Dendritic cell treated with granulocyte-macrophage colony-stimulating factor and Interleukin-4, amounts not matched to agents 40 ng/mL and 50 ng/mL, for 4 days (primary cell): ENCODE measurements around the gene SFTA2.
"Not testable (repeated sequence)": the region's sequence is repeated elsewhere in the genome, so short reads cannot be mapped to it uniquely, and the experiment has no call there.

Source experiments
- H3K27ac Mint-ChIP-seq: one replicate; pipeline ENCODE4 v1.8.0; 2022; ENCODE audit warnings: mild to moderate bottlenecking, mixed read lengths
- H3K27me3 Mint-ChIP-seq: one replicate; pipeline ENCODE4 v1.8.0; 2022; ENCODE audit warnings: mild to moderate bottlenecking, mixed read lengths
- H3K36me3 Mint-ChIP-seq: one replicate; pipeline ENCODE4 v1.8.0; 2022; ENCODE audit warnings: low read depth, mixed read lengths
- H3K4me1 Mint-ChIP-seq: one replicate; pipeline ENCODE4 v1.8.0; 2022; ENCODE audit warnings: low read depth, mixed read lengths
- H3K4me3 Mint-ChIP-seq: one replicate; pipeline ENCODE4 v1.8.0; 2022; ENCODE audit warnings: mild to moderate bottlenecking, moderate library complexity, mixed read lengths
- H3K9me3 Mint-ChIP-seq: one replicate; pipeline ENCODE4 v1.8.0; 2022; ENCODE audit warnings: mixed read lengths
- intact Hi-C: fragments of 100-400 bp; cut with micrococcal nuclease; formaldehyde crosslinking; loops from one replicate; pipeline ENCODE4 v1.15.0; 2022

The SFTA2 gene

DNA sequence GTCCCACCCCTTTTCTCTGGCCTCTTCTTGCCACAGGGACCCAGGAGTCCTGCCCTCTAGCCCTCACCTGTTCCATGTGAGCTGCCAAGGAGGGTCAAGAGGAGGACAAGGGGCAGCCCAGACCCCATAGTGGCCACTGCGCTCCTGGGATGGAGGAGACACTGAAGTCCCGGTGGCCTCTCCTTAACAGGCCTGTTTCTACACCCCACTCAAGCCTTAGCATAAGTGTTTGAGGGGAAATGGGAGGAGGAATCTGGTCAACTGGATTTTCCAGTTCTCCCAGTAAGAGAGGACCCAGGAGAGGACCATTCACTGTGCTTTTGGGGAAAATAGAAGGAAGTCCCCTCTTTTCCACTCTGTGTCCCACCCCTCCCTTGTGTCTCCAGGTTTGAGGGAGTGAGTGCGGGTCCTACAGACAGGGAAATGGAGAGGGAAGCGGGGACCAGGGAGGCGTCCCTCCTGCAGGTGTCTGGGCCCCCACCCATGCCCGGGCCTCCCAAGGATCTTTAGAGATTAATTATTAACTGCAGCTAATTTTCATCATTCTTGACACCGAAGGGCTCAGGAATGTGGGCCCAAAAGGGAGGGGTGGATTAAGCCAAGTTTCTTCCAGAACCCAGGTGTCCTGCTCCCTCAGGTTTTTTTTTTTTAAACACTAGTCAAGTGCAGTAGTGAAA is at the start of gene SFTA2:
TSS of gene SFTA2 (minus strand) at position 202 of the 677 bp plus-strand sequence. CDS start at position 128, 74 bp downstream.
- intact Hi-C loops: no loop called here
- H3K4me3 Mint-ChIP-seq: no peak within 1 kb of the TSS
- peaks cover 8% of the 10 kb centered on the region for H3K36me3 Mint-ChIP-seq
- peaks cover 28% of the 10 kb centered on the region for H3K4me1 Mint-ChIP-seq
- H3K27me3 Mint-ChIP-seq: peaks cover 17% of the 10 kb centered on the region
- H3K27ac Mint-ChIP-seq: peak within 1 kb of the TSS; percentile 50
- H3K9me3 Mint-ChIP-seq: peaks cover 9% of the 10 kb centered on the region

DNA sequence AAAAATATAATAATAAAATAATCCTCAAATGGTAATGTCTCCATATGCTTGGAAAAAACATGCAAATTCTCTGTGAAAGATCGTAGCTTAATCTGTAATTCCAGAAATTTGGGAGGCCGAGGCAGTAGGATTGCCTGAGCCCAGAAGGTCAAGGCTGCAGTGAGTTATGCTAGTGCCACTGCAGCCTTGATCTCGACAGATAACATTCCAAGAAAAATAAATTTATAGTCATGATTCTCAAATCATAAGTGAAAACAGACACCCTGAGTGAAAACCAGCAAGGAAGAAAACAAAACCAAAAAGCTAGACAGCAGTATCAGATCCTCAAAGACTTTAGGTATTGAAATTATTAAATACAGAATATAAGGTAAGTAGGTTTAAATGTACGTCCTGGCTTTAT is 47.7 kb upstream of the SFTA2 start:
- intact Hi-C loops: no loop called here
- H3K4me1 Mint-ChIP-seq: peaks cover 9% of the 10 kb centered on the region

DNA sequence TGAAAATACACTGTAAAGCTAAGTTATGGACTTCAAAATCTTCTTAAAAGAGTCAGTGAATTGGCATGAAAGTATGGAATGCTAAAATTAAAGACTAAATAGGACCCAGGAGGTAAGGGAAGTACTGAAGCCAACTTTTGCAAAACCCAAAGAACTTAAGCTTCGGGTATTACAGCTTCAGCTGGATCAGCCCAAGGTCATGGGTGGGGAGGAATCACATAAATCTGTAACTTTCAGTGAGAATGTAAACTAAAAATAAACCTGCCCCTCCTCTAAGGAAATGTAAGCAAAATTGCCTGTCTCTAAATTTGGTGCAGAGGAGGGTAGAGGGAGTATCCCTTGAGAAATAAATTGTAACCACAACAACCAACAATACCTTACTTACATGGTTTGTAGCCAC is 47.2 kb upstream of the SFTA2 start:
- Mint-ChIP-seq H3K27ac (no peak overlapping the region), H3K4me3 (no peak overlapping the region), H3K4me1 (peaks cover 11% of the 10 kb centered on the region), H3K36me3 (no peaks in the 10 kb centered on the region), H3K9me3 (no peaks in the 10 kb centered on the region), H3K27me3 (peaks cover 51% of the 10 kb centered on the region)
- intact Hi-C loops: no loop called here

More for the DNA sequence above, 47.7 kb upstream of the SFTA2 start:
- no peak overlapping the region for H3K4me3 Mint-ChIP-seq
- H3K36me3 Mint-ChIP-seq: no peaks in the 10 kb centered on the region
- no peak overlapping the region for H3K27ac Mint-ChIP-seq
- H3K9me3 Mint-ChIP-seq: no peaks in the 10 kb centered on the region
- peaks cover 51% of the 10 kb centered on the region for H3K27me3 Mint-ChIP-seq

DNA sequence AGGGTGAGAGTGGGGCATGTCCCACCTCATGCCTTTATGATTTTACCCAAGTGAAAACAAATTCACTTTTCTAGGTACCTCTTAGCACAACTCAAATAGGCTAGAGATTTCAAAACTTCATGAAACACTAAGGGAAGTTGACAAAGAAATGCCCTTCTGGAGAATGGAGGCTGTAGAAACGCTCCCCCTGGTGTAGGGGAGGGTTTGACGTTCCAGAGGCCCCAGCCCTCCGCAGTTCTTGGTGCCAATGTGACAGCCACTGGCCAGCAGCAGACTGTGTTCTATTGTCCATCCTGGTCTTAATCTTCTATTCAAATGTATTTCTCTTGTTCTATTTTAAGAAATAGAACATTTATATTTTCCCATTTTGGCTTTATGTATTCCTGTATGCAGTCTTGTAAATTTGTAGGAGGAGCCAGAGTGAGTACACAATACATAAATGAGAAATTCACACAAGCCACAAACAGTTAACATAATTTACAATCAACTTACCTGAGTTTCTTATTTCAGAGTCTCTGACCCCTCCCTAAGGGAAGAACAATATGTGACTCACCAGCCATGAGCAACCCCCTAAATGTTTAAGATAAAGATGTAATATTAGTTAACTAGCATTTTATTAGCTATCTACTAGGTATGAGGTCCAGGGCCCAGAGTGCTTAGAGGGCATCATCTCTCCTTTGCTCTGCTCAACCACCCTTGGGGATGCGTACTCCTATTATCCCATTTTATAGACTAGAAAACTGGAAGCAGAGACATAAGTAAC is 42.7 kb upstream of the SFTA2 start:
- Mint-ChIP-seq H3K9me3 (no peaks in the 10 kb centered on the region), H3K4me3 (no peak overlapping the region), H3K27ac (no peak overlapping the region), H3K4me1 (peaks cover 10% of the 10 kb centered on the region), H3K36me3 (no peaks in the 10 kb centered on the region), H3K27me3 (peaks cover 47% of the 10 kb centered on the region)
- intact Hi-C loops: no loop called here

DNA sequence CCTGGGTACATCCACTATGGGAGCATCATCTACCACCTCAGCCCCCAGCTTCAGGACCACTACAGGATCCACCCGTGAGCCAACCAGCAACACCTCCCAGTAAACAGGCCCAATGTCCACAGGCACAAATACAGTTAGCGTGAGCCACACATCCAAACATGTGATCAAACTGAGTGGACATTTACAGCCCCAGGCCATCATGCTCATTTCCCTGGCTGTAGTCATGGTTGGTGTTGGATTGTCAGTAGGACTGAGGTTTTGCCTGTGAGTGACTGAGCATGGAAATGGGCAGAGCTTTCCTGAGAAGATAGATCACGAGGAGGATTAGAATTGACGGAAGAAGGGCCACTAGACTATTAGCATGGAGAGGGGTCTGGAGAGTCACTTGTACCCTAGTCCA is 40.8 kb upstream of the SFTA2 start:
- Mint-ChIP-seq H3K4me3 (no peak overlapping the region), H3K4me1 (peaks cover 18% of the 10 kb centered on the region), H3K9me3 (no peaks in the 10 kb centered on the region)

DNA sequence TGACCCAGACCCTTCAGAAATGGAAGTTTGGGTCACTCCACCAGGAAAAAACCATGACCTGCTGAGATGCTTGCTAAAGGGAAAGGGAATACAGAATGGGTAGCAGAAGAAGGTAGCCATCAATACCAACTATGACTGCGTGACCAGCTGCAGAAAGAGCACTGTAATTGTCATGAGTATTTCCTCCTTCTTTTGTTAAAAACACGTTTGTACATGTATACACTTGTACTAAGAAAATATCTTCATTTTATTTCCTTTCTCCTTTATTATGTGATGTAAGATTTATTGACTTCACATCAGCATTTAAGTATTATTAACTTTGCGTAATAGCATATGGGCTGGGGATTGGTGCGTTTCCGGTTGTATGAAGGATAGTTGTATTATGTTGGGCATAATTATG is 39.0 kb upstream of the SFTA2 start:
- peaks cover 29% of the 10 kb centered on the region for H3K27me3 Mint-ChIP-seq
- no peak overlapping the region for H3K4me3 Mint-ChIP-seq
- H3K36me3 Mint-ChIP-seq: no peaks in the 10 kb centered on the region
- no peak overlapping the region for H3K27ac Mint-ChIP-seq
- H3K9me3 Mint-ChIP-seq: no peaks in the 10 kb centered on the region
- H3K4me1 Mint-ChIP-seq: peaks cover 18% of the 10 kb centered on the region
- intact Hi-C loops: no loop called here

More for the DNA sequence above, 40.8 kb upstream of the SFTA2 start:
- intact Hi-C loops: no loop called here
- Mint-ChIP-seq H3K27me3 (peaks cover 34% of the 10 kb centered on the region), H3K27ac (peak overlapping the region; percentile 8), H3K36me3 (no peaks in the 10 kb centered on the region)

DNA sequence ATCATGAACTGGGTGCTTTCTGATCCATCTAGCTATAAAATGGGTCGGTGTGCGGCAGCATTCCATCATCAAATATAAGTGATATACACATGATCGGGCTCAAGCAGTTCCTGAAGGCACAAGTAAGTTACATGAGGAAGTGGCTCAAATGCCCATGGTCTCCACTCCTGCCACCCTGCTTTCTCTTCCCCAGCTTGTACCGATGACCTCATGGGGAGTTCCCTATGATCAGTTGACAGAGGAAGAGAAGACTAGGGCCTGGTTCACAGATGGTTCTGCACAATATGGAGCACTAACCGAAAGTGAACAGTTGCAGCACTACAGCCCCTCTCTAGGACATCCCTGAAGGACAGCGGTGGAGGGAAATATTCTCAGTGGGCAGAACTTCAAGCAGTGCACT is 37.2 kb upstream of the SFTA2 start:
- peaks cover 16% of the 10 kb centered on the region for H3K4me1 Mint-ChIP-seq
- H3K4me3 Mint-ChIP-seq, H3K9me3 Mint-ChIP-seq, intact Hi-C loops, H3K36me3 Mint-ChIP-seq: not testable (repeated sequence)
- peaks cover 42% of the 10 kb centered on the region for H3K27me3 Mint-ChIP-seq
- H3K27ac Mint-ChIP-seq: peak overlapping the region; percentile 66

DNA sequence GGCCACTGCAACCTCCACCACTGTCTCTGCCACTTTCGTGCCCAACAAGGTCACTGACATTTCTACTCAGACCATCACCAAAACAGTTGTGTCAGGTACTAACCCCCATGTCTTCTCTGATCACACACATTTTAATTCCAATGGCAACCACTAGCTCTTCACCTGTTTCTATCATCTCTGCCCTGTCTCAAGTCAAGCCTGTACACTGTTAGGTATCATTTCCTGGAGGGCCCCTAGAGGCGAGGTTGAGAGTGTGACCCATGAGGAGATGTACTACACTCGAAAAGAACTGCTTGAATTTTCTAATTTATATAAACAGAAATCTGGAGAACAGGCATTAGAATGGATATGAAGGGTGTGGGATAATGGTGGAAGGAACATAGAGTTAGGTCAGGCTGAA is 34.2 kb upstream of the SFTA2 start:
- no peak overlapping the region for H3K27ac Mint-ChIP-seq
- H3K4me3 Mint-ChIP-seq: no peak overlapping the region
- H3K4me1 Mint-ChIP-seq: peaks cover 9% of the 10 kb centered on the region

DNA sequence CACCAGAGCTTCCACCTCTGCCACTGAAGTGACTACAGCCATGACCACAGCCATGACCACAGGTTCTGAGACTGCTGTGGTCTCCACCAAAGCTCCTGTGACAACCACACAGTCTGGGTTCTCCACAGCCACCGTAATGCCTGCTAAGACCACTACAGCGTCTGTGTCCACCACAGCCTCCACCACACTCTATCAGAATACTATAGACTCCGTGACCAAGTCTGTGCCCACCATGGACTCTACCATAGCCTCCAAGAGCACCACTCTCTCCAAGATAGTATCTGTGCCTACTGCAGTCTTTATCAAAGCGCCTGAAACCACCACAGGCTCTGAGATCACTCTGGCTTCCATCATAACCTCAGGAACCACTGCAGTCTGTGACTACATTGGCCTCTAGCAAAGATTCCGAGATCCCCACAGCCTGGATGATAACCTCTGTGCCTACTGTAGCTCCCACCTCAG is 33.2 kb upstream of the SFTA2 start:
- intact Hi-C loops: no loop called here

More for the DNA sequence above, 34.2 kb upstream of the SFTA2 start:
- no peaks in the 10 kb centered on the region for H3K9me3 Mint-ChIP-seq
- intact Hi-C loops: no loop called here
- H3K36me3 Mint-ChIP-seq: no peaks in the 10 kb centered on the region
- H3K27me3 Mint-ChIP-seq: peaks cover 36% of the 10 kb centered on the region

DNA sequence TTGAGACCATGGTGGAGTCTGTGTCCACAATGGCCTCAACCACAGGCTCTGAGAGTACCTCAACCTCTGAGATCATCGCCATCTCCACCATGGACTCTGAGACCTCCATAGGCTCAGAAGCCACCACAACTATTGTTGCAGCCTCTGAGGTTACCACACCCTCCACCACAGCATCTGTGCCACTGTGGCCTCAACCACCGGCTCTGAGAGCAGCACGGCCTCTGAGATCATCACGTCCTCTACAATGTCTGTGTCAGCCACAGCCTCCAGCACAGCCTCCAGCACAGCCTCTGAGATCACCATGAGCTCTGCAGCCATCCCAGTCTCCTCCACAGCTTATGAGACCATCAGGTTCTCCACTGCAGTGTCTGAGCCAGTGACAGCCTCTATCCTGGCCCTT is 32.1 kb upstream of the SFTA2 start:
- H3K36me3 Mint-ChIP-seq: no peaks in the 10 kb centered on the region
- peaks cover 2% of the 10 kb centered on the region for H3K4me1 Mint-ChIP-seq
- intact Hi-C loops: no loop called here
- H3K27ac Mint-ChIP-seq: peak overlapping the region; percentile 1
- H3K4me3 Mint-ChIP-seq: no peak overlapping the region
- H3K9me3 Mint-ChIP-seq: no peaks in the 10 kb centered on the region
- peaks cover 48% of the 10 kb centered on the region for H3K27me3 Mint-ChIP-seq

More for the DNA sequence above, 33.2 kb upstream of the SFTA2 start:
- Mint-ChIP-seq H3K36me3 (no peaks in the 10 kb centered on the region), H3K4me1 (peaks cover 9% of the 10 kb centered on the region), H3K27me3 (peaks cover 39% of the 10 kb centered on the region), H3K9me3 (no peaks in the 10 kb centered on the region), H3K27ac (no peak overlapping the region), H3K4me3 (no peak overlapping the region)

DNA sequence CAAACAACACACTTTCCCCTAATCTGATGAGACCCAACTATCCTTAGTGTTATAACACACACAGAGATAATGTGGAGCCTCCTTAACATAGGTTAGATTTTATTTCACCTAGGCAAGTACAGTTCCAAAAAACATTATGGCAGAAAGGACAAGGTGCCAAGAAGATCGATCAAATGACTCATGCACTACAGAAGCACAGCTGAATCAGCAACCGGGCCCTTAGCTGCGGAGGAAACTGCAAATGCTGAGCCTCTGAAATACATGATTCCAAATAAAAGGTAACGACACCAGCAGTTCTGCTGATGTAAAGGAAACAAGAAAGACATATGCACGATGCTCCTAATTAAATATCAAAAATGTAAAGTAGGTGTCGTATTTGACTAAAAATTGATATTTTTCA is 31.7 kb upstream of the SFTA2 start:
- no peak overlapping the region for H3K4me3 Mint-ChIP-seq
- H3K9me3 Mint-ChIP-seq: no peaks in the 10 kb centered on the region
- peaks cover 50% of the 10 kb centered on the region for H3K27me3 Mint-ChIP-seq
- intact Hi-C loops: no loop called here
- H3K36me3 Mint-ChIP-seq: no peaks in the 10 kb centered on the region
- no peak overlapping the region for H3K27ac Mint-ChIP-seq
- H3K4me1 Mint-ChIP-seq: no peaks in the 10 kb centered on the region

DNA sequence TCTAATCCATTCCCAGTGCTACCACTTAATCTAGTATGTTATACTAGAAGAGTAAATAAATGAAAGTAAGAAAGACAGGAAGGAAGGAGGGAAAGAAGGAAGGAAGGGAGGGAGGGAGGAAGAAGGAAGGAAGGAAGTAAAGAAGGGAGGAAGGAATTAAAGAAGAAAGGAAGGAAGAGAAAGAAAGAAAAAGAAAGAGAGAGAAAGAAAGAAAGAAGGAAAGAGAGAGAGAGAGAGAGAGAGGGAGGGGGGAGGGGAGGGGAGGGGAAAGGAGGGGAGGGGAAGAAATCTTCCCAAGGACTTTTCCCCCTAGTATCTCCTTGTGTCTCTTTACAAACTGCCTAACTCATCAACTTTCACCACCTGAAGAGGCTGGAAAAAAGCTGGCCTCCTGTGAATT is 30.7 kb upstream of the SFTA2 start:
- H3K9me3 Mint-ChIP-seq: no peaks in the 10 kb centered on the region
- no peaks in the 10 kb centered on the region for H3K36me3 Mint-ChIP-seq
- no peaks in the 10 kb centered on the region for H3K4me1 Mint-ChIP-seq
- H3K4me3 Mint-ChIP-seq: no peak overlapping the region
- peaks cover 59% of the 10 kb centered on the region for H3K27me3 Mint-ChIP-seq
- H3K27ac Mint-ChIP-seq: no peak overlapping the region
- intact Hi-C loops: no loop called here

DNA sequence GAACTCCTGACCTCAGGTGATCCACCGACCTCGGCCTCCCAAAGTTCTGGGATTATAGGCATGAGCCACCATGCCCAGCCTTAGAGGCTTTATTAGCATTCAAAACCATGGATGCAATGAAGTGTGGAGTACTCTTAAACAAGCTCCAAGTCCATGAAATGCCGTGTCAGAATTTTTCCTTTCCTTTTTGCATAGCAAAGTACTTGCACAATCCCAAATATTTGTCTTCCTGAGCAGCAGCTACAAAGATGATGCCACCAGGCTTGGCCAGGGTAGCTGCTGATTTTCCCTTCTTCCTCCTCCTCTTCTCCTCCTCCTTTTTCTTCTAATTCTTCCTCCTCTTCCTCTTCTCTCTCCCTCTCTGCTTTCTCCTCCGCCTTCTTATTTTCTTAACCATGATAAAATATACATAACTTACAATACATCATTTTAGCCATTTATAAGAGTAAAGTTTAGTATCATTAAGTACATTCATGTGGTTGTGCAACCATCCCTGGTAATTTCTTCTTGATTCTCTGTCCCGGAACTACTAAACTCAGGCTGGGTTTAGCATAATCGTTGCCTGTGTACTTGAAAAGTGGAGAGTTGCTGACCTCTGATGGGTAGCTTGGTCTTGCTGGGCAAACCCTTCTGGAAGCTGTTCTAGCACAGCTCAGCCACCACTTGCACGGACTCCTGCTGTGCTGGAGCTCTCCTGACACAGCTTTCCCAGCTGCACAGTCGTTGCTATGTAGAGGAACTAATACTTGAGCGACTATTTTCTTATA is 29.1 kb upstream of the SFTA2 start:
- Mint-ChIP-seq H3K36me3 (no peaks in the 10 kb centered on the region), H3K4me1 (peaks cover 5% of the 10 kb centered on the region), H3K4me3 (no peak overlapping the region), H3K9me3 (no peaks in the 10 kb centered on the region), H3K27me3 (peaks cover 74% of the 10 kb centered on the region), H3K27ac (no peak overlapping the region)
- intact Hi-C loops: no loop called here

DNA sequence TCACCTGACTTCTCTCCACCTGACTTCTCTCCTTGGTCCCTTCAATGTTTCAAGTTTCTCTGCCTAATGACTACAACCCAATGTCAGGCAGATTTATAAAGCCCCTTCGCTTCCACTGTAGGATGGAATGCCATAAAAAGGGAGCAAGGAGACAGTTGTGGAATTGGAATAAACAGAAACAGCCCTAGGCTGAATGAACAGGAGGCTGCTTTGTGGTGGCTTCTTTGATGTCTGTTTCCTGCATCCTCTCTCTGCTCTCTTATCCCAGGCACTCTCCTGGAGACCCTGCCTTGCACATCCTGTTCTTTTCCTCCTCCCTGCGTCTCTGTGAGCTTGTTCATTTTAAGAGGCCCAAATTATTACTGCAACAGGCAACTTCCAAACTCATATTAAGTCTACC is 25.7 kb upstream of the SFTA2 start:
- intact Hi-C loops: no loop called here
- no peak overlapping the region for H3K27ac Mint-ChIP-seq
- H3K36me3 Mint-ChIP-seq: no peaks in the 10 kb centered on the region
- H3K9me3 Mint-ChIP-seq: no peaks in the 10 kb centered on the region
- peaks cover 80% of the 10 kb centered on the region for H3K27me3 Mint-ChIP-seq
- H3K4me1 Mint-ChIP-seq: peaks cover 17% of the 10 kb centered on the region
- H3K4me3 Mint-ChIP-seq: no peak overlapping the region
